GM12891 (cell line): ENCODE results near the gene GLIS1.

Experiments
- POLR2A ChIP-seq: IDR thresholded peaks from 2 replicates; pipeline ENCODE4 v1.6.1; 2011; ENCODE audit warnings: low read depth, low read length, control low read depth
- POLR2AphosphoS5 ChIP-seq: IDR thresholded peaks from 2 replicates; pipeline ENCODE4 v1.6.1; 2011; ENCODE audit warnings: low read depth, low read length, control low read depth
- SPI1 ChIP-seq: IDR thresholded peaks from 2 replicates; pipeline ENCODE4 v1.6.1; 2011; ENCODE audit warnings: low read depth, low read length, control low read depth

- TF ChIP-seq SPI1 (no peak), POLR2AphosphoS5 (no peak), POLR2A (no peak)
Observed at GRCh38 chr1:53732409-53732808, 6.6 kb downstream of the GLIS1 start.
